Measurements from ENCODE around the gene ATP2C1. TPM values are rescaled to one million over a fixed set of nuclear protein-coding genes. Genes with fewer than 3 reads are reported as not detected.

ATP2C1 gene
- total RNA-seq, 1 experiment from 2014 or later, result 34.0 TPM

DNA sequence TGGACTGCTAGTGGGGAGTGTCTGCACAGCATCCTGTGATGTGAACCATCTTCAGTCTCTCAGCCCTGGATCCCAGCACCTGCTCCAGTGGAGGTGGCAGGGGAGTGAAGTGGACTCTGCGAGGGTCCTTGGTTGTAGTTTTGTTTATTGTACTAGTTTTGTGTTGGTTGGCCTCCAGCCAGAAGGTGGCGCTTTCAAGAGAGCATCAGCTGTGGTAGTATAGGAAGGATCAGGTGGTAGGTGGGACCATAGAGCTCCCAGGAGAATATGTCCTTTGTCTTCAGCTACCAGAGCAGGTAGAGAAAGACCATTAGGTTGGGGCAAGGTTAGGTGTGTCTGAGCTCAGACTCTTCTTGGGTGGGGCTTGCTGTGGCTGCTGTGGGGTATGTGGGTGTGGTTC, 153.7 kb downstream of the ATP2C1 start:
- no peak overlapping the region for H3K9ac ChIP-seq (ENCODE audit: low read length)
- H2AFZ ChIP-seq (ENCODE audit: low read length), result no peak overlapping the region
- no peak overlapping the region for H3K4me3 ChIP-seq (ENCODE audit: low read length)
- intact Hi-C loops (cut with micrococcal nuclease), result no loop called here
- H3K4me2 ChIP-seq (ENCODE audit: low read length), result no peak overlapping the region
- H3K9me3 ChIP-seq (ENCODE audit: low read length), result no peaks in the 10 kb centered on the region
- TF ChIP-seq, protein P1, sequence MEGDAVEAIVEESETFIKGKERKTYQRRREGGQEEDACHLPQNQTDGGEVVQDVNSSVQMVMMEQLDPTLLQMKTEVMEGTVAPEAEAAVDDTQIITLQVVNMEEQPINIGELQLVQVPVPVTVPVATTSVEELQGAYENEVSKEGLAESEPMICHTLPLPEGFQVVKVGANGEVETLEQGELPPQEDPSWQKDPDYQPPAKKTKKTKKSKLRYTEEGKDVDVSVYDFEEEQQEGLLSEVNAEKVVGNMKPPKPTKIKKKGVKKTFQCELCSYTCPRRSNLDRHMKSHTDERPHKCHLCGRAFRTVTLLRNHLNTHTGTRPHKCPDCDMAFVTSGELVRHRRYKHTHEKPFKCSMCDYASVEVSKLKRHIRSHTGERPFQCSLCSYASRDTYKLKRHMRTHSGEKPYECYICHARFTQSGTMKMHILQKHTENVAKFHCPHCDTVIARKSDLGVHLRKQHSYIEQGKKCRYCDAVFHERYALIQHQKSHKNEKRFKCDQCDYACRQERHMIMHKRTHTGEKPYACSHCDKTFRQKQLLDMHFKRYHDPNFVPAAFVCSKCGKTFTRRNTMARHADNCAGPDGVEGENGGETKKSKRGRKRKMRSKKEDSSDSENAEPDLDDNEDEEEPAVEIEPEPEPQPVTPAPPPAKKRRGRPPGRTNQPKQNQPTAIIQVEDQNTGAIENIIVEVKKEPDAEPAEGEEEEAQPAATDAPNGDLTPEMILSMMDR (conservative IDR thresholded peaks at IDR 0.05; ENCODE audit: low read depth, low read length), result peak; percentile 39; the same call in 1 of the 2 replicates
- no peak for TF ChIP-seq EZH2phosphoT487 (IDR thresholded peaks at IDR 0.05; ENCODE audit: borderline replicate concordance, low read length)
- H3K27ac ChIP-seq (ENCODE audit: low read length), result no peak overlapping the region
- ChIA-PET CTCF (no interaction called here), POLR2A (ENCODE audit: unreplicated experiment) (no interaction called here)
- H3K79me2 ChIP-seq (ENCODE audit: low read length), result no peaks in the 10 kb centered on the region
- ATAC-seq (no peak), DNase-seq (no peak)
- no peaks in the 10 kb centered on the region for H3K27me3 ChIP-seq (ENCODE audit: low read length)
- no peaks in the 10 kb centered on the region for H3K4me1 ChIP-seq (ENCODE audit: insufficient read depth, low read length)
- H3F3A ChIP-seq (ENCODE audit: low read length, unreplicated experiment), result no peaks in the 10 kb centered on the region
- no peaks in the 10 kb centered on the region for H3K36me3 ChIP-seq (ENCODE audit: low read depth, low read length)
- H4K20me1 ChIP-seq (ENCODE audit: low read length), result no peaks in the 10 kb centered on the region
- BruUV-seq (replicated peaks), result no TSS peak
- no peaks in the 10 kb centered on the region for H3K9me2 ChIP-seq (replicated peaks; ENCODE audit: low read length)

DNA sequence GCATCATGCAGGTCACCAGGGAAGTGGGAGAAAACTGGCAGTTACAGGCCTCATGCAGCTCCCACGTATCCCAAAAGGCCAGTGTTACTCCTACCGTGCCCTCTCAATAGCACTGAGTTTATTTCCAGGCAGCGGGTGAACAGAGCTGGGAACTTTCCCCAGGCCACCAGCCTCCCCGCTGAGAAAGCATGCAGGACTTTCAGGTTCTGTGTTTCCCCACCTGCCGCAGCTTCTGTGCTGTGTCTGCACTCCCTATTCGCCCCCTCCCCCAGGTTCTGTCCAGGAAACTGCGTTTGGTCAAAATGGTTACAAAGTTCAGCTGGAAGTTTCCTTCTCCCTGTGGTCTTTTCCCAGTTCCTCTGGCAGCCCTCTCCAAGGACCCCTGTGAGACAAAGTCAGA, 154.1 kb downstream of the ATP2C1 start:
- CTCF ChIA-PET, result no interaction called here
- intact Hi-C loops (cut with micrococcal nuclease), result no loop called here
- POLR2A ChIA-PET (ENCODE audit: unreplicated experiment), result no interaction called here
- Histone ChIP-seq H3K9me2 (replicated peaks; ENCODE audit: low read length) (no peaks in the 10 kb centered on the region), H2AFZ (ENCODE audit: low read length) (no peak overlapping the region), H3K27me3 (ENCODE audit: low read length) (no peaks in the 10 kb centered on the region), H3K79me2 (ENCODE audit: low read length) (no peaks in the 10 kb centered on the region), H3K4me1 (ENCODE audit: insufficient read depth, low read length) (no peaks in the 10 kb centered on the region), H3K9me3 (ENCODE audit: low read length) (no peaks in the 10 kb centered on the region), H3K27ac (ENCODE audit: low read length) (no peak overlapping the region), H3K36me3 (ENCODE audit: low read depth, low read length) (no peaks in the 10 kb centered on the region), H3K9ac (ENCODE audit: low read length) (no peak overlapping the region), H3K4me2 (ENCODE audit: low read length) (no peak overlapping the region), H3F3A (ENCODE audit: low read length, unreplicated experiment) (no peaks in the 10 kb centered on the region), H3K4me3 (ENCODE audit: low read length) (no peak overlapping the region), H4K20me1 (ENCODE audit: low read length) (no peaks in the 10 kb centered on the region)
- no peak for ATAC-seq
- no peak for TF ChIP-seq EZH2phosphoT487 (IDR thresholded peaks at IDR 0.05; ENCODE audit: borderline replicate concordance, low read length)
- no peak for TF ChIP-seq EZH2 (IDR thresholded peaks at IDR 0.05; ENCODE audit: low read length, unreplicated experiment)
- TF ChIP-seq, protein P1 (conservative IDR thresholded peaks at IDR 0.05; ENCODE audit: low read depth, low read length), result no peak
- no TSS peak for BruUV-seq (replicated peaks)
- no peak for DNase-seq

DNA sequence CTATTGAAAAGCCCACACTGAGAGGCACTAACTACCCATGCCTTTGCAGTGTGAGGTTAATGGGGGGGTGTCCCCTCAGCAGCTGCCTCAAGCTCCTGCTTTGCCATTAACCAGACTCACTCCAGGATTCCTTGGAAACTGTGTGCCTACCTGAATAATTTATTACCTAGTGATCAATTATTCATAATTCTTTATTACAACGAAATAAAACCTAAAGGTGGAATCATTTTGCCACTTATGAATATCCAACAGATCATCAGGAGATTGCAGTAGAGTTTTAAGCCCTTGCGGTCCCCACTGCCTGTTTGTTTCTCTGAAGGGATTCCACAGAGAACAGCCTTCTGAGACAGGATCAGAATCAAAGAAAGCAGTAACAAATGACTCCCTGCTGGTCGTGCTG, 156.1 kb downstream of the ATP2C1 start:
- POLR2A ChIA-PET (ENCODE audit: unreplicated experiment), result no interaction called here
- CTCF ChIA-PET, result no interaction called here
- Histone ChIP-seq H3K79me2 (ENCODE audit: low read length) (no peaks in the 10 kb centered on the region), H3K9me3 (ENCODE audit: low read length) (no peaks in the 10 kb centered on the region), H3K4me3 (ENCODE audit: low read length) (no peak overlapping the region), H3F3A (ENCODE audit: low read length, unreplicated experiment) (no peaks in the 10 kb centered on the region), H3K36me3 (ENCODE audit: low read depth, low read length) (no peaks in the 10 kb centered on the region), H2AFZ (ENCODE audit: low read length) (no peak overlapping the region), H3K9ac (ENCODE audit: low read length) (no peak overlapping the region), H3K27me3 (ENCODE audit: low read length) (no peaks in the 10 kb centered on the region), H3K27ac (ENCODE audit: low read length) (no peak overlapping the region), H3K4me2 (ENCODE audit: low read length) (no peak overlapping the region), H3K4me1 (ENCODE audit: insufficient read depth, low read length) (no peaks in the 10 kb centered on the region), H4K20me1 (ENCODE audit: low read length) (no peaks in the 10 kb centered on the region), H3K9me2 (replicated peaks; ENCODE audit: low read length) (no peaks in the 10 kb centered on the region)
- TF ChIP-seq EZH2 (IDR thresholded peaks at IDR 0.05; ENCODE audit: low read length, unreplicated experiment), result no peak
- TF ChIP-seq EZH2phosphoT487 (IDR thresholded peaks at IDR 0.05; ENCODE audit: borderline replicate concordance, low read length), result no peak
- TF ChIP-seq, protein P1 (conservative IDR thresholded peaks at IDR 0.05; ENCODE audit: low read depth, low read length), result no peak
- intact Hi-C loops (cut with micrococcal nuclease), result loop anchor here (5.0 to 10.0 kb wide), 3 partner anchors 57 to 745 kb away; partner anchors contain the start of gene NUDT16
- no TSS peak for BruUV-seq (replicated peaks)
- DNase-seq, result no peak
- no peak for ATAC-seq

Data from PC-3 (cell line).